ENCODE results near the gene FAM161B.

- TF ChIP-seq POLR2A (IDR thresholded peaks at IDR 0.05) (no peak), CTCF (IDR thresholded peaks at IDR 0.05) (no peak)
Observed at GRCh38 chr14:73976125-73976524, 26.2 kb upstream of the FAM161B start.
